ENCODE data around the gene APOBEC4.
"Not testable (repeated sequence)": the region's sequence is repeated elsewhere in the genome, so short reads cannot be mapped to it uniquely, and the experiment has no call there.

APOBEC4 gene

DNA sequence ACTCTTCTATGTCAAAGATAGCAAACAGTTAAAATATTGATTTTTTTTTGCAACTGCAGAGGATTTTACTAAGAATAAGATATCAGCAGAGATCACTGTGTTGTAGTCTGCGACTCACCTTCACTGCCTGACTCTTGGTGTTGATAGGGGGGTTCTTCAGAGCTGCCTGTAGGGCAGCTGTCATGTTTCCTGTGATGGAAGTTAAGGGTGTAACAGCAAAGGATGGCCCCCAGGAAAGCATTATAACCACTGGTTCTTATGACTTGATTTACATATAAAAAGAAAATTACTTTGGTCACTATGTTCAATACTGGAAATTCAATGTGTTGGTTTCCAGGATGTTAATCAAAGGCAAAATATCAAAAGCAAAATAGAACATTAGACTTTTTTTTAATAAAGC is 20.2 kb downstream of the APOBEC4 start:
- no peak for DNase-seq

DNA sequence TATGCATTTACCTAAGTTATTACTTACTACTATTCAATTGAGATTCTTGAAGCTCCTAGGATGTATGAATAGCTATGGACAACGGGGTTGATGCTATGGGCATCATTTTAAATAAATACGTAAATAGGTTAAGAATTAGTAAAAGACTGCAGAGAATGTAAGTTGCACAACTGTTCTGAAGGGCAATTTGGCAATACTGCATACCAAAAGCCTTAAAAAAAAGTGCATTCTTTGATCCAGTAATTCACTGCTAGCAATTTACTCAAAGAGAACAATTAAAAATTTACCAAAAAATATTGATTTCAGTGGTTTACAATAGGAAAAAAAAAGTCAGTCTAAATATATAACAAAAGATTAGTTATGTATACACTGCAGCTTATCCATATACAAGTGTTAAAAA is 21.0 kb downstream of the APOBEC4 start:
- no peak for DNase-seq

DNA sequence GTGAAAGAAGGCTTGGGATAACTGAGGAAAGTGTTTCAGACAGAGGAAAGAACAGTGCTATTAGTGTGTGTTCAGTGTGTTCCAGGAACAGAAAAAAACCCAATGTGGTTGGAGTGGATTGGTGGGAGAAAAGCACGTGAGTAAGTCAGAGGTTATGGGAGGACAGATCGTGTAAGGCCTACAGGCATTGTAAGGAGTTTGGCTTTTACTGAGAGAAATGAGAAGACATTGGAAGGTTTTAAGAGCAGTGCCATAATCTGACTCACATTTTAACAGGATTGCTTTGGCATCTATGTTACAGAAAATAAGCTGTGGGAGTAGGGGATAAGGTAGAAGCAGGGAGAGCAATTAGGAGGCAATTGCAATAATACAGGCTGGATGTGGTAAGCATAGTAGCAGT is 22.4 kb downstream of the APOBEC4 start:
- DNase-seq = no peak

DNA sequence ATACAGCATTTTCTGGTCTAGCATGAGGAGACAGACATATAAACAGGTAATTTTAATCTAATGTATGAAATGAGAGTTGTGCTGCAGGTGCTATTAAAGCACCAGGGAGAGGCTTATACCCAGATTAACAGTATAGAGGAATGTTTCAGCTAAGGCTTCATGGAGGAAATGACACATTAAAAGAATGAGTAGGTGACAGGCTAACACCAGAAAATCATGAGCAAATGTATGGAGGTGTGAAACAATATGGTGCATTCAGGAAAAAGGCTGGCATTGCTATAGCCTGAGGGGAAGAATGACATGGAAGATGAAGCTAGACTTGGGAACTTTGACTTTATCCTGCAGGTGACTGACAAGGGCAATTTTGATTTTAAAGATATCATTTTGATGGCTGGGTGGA is 24.6 kb downstream of the APOBEC4 start:
- no peak for DNase-seq

DNA sequence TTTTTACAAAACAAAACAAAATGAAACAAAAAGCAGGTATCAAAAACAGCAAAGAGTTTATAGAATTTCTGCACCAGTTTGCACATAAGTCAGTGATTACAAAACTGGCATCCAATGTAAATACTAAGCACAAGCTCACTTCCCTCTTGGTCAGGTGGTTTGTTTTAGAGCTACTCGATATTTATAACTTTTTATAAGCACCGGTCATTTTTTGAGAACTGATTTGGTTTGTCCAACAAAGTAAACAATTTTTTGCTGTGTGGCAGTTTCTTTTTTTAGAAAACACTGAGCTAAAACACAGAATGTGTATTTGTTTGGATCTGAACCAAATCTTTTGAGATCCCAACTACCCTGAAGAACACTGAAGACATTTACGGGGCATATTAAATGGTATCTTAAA is 26.9 kb downstream of the APOBEC4 start:
- not testable (repeated sequence) for DNase-seq

GRCh38 chr1:183622884-183623785 is 30.0 kb downstream of the APOBEC4 start:
- DNase-seq = peak; percentile 48

- DNase-seq = no peak
These were observed 31.1 kb downstream of the APOBEC4 start for GRCh38 chr1:183622013-183622412.

GRCh38 chr1:183620311-183620710 is 32.8 kb downstream of the APOBEC4 start:
- no peak for DNase-seq

GRCh38 chr1:183619781-183620180 is 33.3 kb downstream of the APOBEC4 start:
- no peak for DNase-seq

GRCh38 chr1:183618202-183618601 is 34.9 kb downstream of the APOBEC4 start:
- not testable (repeated sequence) for DNase-seq

- not testable (repeated sequence) for DNase-seq
These were observed 40.1 kb downstream of the APOBEC4 start for GRCh38 chr1:183612975-183613374.

- DNase-seq = no peak
These were observed 40.7 kb downstream of the APOBEC4 start for GRCh38 chr1:183612407-183612806.

GRCh38 chr1:183611021-183611420 is 42.1 kb downstream of the APOBEC4 start:
- no peak for DNase-seq

DNA sequence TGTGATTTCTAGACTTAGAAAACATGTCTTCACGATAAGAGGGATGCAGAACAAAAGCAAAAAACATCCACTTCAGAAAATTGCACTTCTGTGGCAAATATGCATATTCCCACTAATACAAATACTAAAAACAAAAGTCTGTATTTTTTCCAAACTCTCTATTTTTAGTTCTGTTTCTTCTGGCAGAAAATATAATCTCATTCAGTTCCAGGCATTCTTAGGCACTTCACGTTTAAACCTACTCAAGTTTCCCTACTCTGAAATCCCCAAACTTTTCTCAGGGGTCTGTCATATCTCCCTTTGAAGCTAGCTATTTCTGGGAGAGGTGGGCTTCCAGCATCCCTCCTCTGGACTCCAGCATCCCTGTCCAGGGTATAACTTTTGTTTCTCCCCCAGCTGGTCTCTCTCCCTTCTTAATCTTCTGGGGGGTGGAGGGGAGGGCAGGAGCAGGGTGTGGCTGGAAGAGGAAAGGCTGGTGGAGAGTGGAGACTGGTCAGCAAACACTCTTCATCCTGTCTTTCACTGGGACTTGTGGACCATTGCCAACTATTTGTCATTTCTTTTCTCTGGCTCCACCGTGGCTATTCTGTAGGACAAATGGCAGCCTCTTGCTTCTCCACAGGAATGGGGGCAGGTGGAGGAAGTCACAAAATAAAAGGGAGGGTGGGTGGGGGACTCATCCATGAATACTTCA is 43.2 kb downstream of the APOBEC4 start:
- no peak for DNase-seq

DNA sequence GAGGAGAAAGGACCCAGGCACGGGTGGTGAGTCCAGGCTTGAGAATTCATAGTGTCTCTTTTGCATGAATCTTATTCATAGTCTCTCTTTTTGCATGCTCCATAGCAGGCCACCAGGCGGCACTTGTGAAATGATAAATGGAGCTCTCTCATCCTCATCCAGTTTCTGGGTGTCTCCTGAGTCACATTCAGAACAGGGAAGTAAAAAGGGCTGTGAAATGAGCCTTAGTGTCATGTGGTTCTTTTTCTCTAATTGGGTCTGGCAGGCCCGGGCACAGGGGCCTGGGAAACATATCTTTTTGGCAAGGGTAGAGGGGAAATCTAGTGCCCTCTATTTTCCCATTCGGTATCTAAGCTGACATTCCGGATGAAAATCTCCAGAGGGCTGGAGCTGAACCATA is 43.8 kb downstream of the APOBEC4 start:
- peak; percentile 47 for DNase-seq

GRCh38 chr1:183607322-183607980 is 45.7 kb downstream of the APOBEC4 start:
- DNase-seq = no peak

DNA sequence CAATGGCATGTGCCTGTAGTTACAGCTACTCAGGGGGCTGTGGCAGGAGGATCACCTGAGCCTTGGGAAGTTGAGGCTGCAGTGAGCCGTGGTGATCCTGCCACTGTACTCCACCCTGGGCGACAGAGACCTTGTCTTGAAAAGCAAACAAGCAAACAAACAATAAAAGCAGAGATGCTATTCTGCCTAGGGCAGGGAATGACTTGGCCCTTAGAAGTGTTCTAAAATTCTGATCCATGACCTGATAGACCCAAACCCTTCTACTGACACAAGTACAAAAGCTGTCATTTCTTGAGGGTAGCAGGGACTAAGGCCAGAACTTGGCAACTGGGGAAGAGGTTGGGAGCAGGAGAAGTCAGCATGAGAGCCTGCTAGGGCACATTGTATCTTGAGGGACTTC is 47.2 kb downstream of the APOBEC4 start:
- DNase-seq = no peak

GRCh38 chr1:183604815-183605214 is 48.3 kb downstream of the APOBEC4 start:
- DNase-seq = peak; percentile 32

- DNase-seq = peak; percentile 70
These were observed 48.9 kb downstream of the APOBEC4 start for GRCh38 chr1:183604038-183604808.

DNA sequence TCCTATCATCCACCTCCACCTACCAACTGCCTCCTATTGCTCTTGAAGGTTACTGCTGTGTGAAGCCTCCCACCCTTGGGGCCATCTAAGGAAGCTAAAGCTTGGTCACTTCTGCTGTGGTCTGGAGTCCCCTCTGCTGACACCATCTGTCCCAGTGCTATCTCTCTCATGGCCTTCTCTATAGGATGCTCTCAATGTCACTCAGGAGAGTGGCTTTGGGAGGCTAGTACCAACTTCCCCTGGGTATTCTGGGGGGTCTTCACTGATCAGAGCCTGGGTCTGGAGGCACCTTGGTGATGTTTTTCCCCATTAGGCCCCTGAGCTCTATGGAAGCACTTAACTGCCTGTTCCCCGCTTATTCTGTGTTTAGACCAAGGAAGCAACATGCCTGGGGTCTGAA is 50.6 kb downstream of the APOBEC4 start:
- no peak for DNase-seq

GRCh38 chr1:183600634-183601033 is 52.5 kb downstream of the APOBEC4 start:
- DNase-seq = no peak

GRCh38 chr1:183600136-183600535 is 53.0 kb downstream of the APOBEC4 start:
- peak; percentile 29 for DNase-seq

DNA sequence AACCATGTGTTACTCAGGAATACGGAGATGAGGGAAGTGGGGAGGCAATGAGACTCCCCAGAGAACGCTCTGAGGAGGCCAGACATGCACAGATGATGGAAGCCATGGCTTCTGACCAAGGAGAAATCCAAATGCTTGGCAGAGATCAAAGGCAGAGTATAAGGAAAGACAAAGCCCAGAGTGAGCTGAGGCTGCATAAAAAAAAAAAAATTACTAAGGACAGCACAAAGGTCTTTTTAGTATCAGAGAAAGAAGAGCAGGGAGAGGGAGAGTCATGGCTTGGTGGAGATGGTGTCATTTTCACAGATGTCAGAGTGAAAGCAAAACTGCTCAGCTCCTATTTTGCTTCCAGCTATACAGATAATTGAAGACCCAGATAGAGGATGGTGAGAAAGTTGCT is 54.7 kb downstream of the APOBEC4 start:
- no peak for DNase-seq
